Natural killer cell (primary cell): ENCODE results near the gene ZMIZ1. TPM values are rescaled to one million over a fixed set of nuclear protein-coding genes. Genes with fewer than 3 reads are reported as not detected.
"Not testable (repeated sequence)": the region's sequence is repeated elsewhere in the genome, so short reads cannot be mapped to it uniquely, and the experiment has no call there.

Source experiments
- ATAC-seq, 3 donors: fragments of 150-1000 bp in 2 of 3; fragments of 200-7000 bp in 1 of 3; cut with Tn5 transposase; 1 replicate in 1 of 3; 2 replicates in 2 of 3; pipeline ENCODE4 v1.10.0; 2021; ENCODE audit warnings: mild to moderate bottlenecking in 2 of 3, moderate library complexity in 2 of 3
- DNase-seq, 2 donors: peaks; one replicate each; pipeline versions ENCODE4 v3.0.0 to v3.0.0-alpha.2; 2013 to 2021; ENCODE audit warnings: mixed read lengths in 1 of 2
- H3K27ac ChIP-seq: one replicate; pipeline ENCODE4 v1.5.1; 2013; ENCODE audit warnings: mild to moderate bottlenecking, low read length
- H3K27me3 ChIP-seq: one replicate; pipeline ENCODE4 v1.6.1; 2013; ENCODE audit warnings: low read length; ENCODE audit not compliant: control insufficient read depth, insufficient read depth
- H3K36me3 ChIP-seq: one replicate; pipeline ENCODE4 v1.6.1; 2013; ENCODE audit warnings: low read length; ENCODE audit not compliant: control insufficient read depth, insufficient read depth
- H3K4me1 ChIP-seq: one replicate; pipeline ENCODE4 v1.6.1; 2013; ENCODE audit warnings: low read length; ENCODE audit not compliant: control insufficient read depth, insufficient read depth
- H3K4me3 ChIP-seq: one replicate; pipeline ENCODE4 v1.5.1; 2013; ENCODE audit warnings: low read length
- H3K9me3 ChIP-seq: one replicate; pipeline ENCODE4 v1.6.1; 2013; ENCODE audit warnings: low read length; ENCODE audit not compliant: control insufficient read depth, insufficient read depth
- H3K27ac Mint-ChIP-seq, 2 donors: one replicate each; pipeline ENCODE4 v1.8.0; 2022; ENCODE audit warnings: mild to moderate bottlenecking in 2 of 2, mixed read lengths in 2 of 2, moderate library complexity in 1 of 2
- H3K27me3 Mint-ChIP-seq, 2 donors: one replicate each; pipeline ENCODE4 v1.8.0; 2022; ENCODE audit warnings: low read depth in 2 of 2, mixed read lengths in 2 of 2
- H3K36me3 Mint-ChIP-seq: one replicate; pipeline ENCODE4 v1.8.0; 2022; ENCODE audit warnings: mixed read lengths
- H3K4me1 Mint-ChIP-seq, 2 donors: one replicate each; pipeline ENCODE4 v1.8.0; 2022; ENCODE audit warnings: mixed read lengths in 2 of 2
- H3K4me3 Mint-ChIP-seq: one replicate; pipeline ENCODE4 v1.8.0; 2022; ENCODE audit warnings: mild to moderate bottlenecking, moderate library complexity, mixed read lengths
- H3K9me3 Mint-ChIP-seq, 2 donors: one replicate each; pipeline ENCODE4 v1.8.0; 2022; ENCODE audit warnings: mixed read lengths in 2 of 2
- CTCF ChIP-seq: fragments of 200-600 bp; IDR thresholded peaks from one replicate; pipeline ENCODE4 v1.8.0; 2022; ENCODE audit warnings: antibody characterized with exemption
- WGBS: methylation state at CpG from one replicate; pipeline ENCODE4 v1.1.7; 2013; ENCODE audit warnings: missing lambda C conversion rate; ENCODE audit not compliant: insufficient coverage; 5-methylcytosine and 5-hydroxymethylcytosine counted together
- intact Hi-C: fragments of 100-400 bp; cut with micrococcal nuclease; formaldehyde crosslinking; loops from one replicate; pipeline ENCODE4 v1.14.2; 2022
- total RNA-seq, 4 donors: library from RNA; stranded (reverse); fragments of 120-200 nt in 1 of 4; gene quantifications; one replicate each; pipeline versions ENCODE4 v1.2.3 to v1.2.4, GENCODE V29; 2013 to 2022

The ZMIZ1 gene
- total RNA-seq, 3 donors from 2014 or later (not counting 1 experiment from before 2014, with no cell fraction given), result 36.5 to 51.5 (median 37.9) TPM

- Histone ChIP-seq H3K4me1 (peaks cover 16% of the 10 kb centered on the region), H3K4me3 (no peak overlapping the region), H3K9me3 (no peaks in the 10 kb centered on the region), H3K36me3 (no peaks in the 10 kb centered on the region), H3K27ac (no peak overlapping the region), H3K27me3 (no peaks in the 10 kb centered on the region)
- 96% methylated on average over 14 of the region's 14 CpGs for WGBS
- Mint-ChIP-seq H3K27ac (no peak overlapping the region), H3K4me1 (peaks cover 0 to 9% of the 10 kb centered on the region in 2 donors), H3K27me3 (no peaks in the 10 kb centered on the region), H3K36me3 (no peaks in the 10 kb centered on the region), H3K4me3 (no peak overlapping the region), H3K9me3 (no peaks in the 10 kb centered on the region)
- no peak for TF ChIP-seq CTCF
- ATAC-seq (no peak), DNase-seq (no peak)
- intact Hi-C loops, result no loop called here
These were observed 260.2 kb downstream of the ZMIZ1 start for GRCh38 chr10:79328737-79329504.

GRCh38 chr10:79329529-79329928 is 260.8 kb downstream of the ZMIZ1 start:
- Histone ChIP-seq H3K9me3 (no peaks in the 10 kb centered on the region), H3K4me3 (no peak overlapping the region), H3K27me3 (no peaks in the 10 kb centered on the region), H3K27ac (no peak overlapping the region), H3K36me3 (no peaks in the 10 kb centered on the region), H3K4me1 (peaks cover 11% of the 10 kb centered on the region)
- H3K4me1 Mint-ChIP-seq, result peaks cover 0 to 6% of the 10 kb centered on the region in 2 donors
- no peaks in the 10 kb centered on the region for H3K27me3 Mint-ChIP-seq
- WGBS, result 93% methylated on average over 9 of the region's 9 CpGs
- DNase-seq (no peak), ATAC-seq (no peak)
- no peak overlapping the region for H3K4me3 Mint-ChIP-seq
- no peak for TF ChIP-seq CTCF
- intact Hi-C loops, result no loop called here
- H3K27ac Mint-ChIP-seq, result peak overlapping the region in 1 of 2 donors; percentile 24
- no peaks in the 10 kb centered on the region for H3K9me3 Mint-ChIP-seq
- no peaks in the 10 kb centered on the region for H3K36me3 Mint-ChIP-seq

GRCh38 chr10:79331226-79331625 is 262.5 kb downstream of the ZMIZ1 start:
- WGBS, result 94% methylated on average over 5 of the region's 5 CpGs
- H3K4me3 Mint-ChIP-seq, result no peak overlapping the region
- no peaks in the 10 kb centered on the region for H3K9me3 ChIP-seq
- H3K4me3 ChIP-seq, result no peak overlapping the region
- H3K27me3 ChIP-seq, result no peaks in the 10 kb centered on the region
- H3K27ac ChIP-seq, result peak overlapping the region; percentile 39
- no peaks in the 10 kb centered on the region for H3K4me1 Mint-ChIP-seq
- no peak overlapping the region for H3K27ac Mint-ChIP-seq
- intact Hi-C loops, result no loop called here
- ATAC-seq (peak in 1 of 3 donors; percentile 2), DNase-seq (no peak)
- TF ChIP-seq CTCF, result no peak
- H3K36me3 Mint-ChIP-seq, result no peaks in the 10 kb centered on the region
- no peaks in the 10 kb centered on the region for H3K9me3 Mint-ChIP-seq
- no peaks in the 10 kb centered on the region for H3K36me3 ChIP-seq
- no peaks in the 10 kb centered on the region for H3K27me3 Mint-ChIP-seq
- H3K4me1 ChIP-seq, result peaks cover 11% of the 10 kb centered on the region

GRCh38 chr10:79331709-79332108 is 262.9 kb downstream of the ZMIZ1 start:
- no peaks in the 10 kb centered on the region for H3K36me3 Mint-ChIP-seq
- Histone ChIP-seq H3K27me3 (no peaks in the 10 kb centered on the region), H3K27ac (peak overlapping the region; percentile 39), H3K4me3 (no peak overlapping the region), H3K4me1 (peaks cover 11% of the 10 kb centered on the region), H3K9me3 (no peaks in the 10 kb centered on the region), H3K36me3 (no peaks in the 10 kb centered on the region)
- WGBS, result 77% methylated on average over 5 of the region's 6 CpGs
- no peaks in the 10 kb centered on the region for H3K27me3 Mint-ChIP-seq
- DNase-seq (peak in 1 of 2 donors; percentile 89), ATAC-seq (peak; percentile 83 to 90 (median 85))
- H3K9me3 Mint-ChIP-seq, result no peaks in the 10 kb centered on the region
- no peaks in the 10 kb centered on the region for H3K4me1 Mint-ChIP-seq
- H3K27ac Mint-ChIP-seq, result no peak overlapping the region
- H3K4me3 Mint-ChIP-seq, result no peak overlapping the region
- intact Hi-C loops, result no loop called here
- TF ChIP-seq CTCF, result no peak

DNA sequence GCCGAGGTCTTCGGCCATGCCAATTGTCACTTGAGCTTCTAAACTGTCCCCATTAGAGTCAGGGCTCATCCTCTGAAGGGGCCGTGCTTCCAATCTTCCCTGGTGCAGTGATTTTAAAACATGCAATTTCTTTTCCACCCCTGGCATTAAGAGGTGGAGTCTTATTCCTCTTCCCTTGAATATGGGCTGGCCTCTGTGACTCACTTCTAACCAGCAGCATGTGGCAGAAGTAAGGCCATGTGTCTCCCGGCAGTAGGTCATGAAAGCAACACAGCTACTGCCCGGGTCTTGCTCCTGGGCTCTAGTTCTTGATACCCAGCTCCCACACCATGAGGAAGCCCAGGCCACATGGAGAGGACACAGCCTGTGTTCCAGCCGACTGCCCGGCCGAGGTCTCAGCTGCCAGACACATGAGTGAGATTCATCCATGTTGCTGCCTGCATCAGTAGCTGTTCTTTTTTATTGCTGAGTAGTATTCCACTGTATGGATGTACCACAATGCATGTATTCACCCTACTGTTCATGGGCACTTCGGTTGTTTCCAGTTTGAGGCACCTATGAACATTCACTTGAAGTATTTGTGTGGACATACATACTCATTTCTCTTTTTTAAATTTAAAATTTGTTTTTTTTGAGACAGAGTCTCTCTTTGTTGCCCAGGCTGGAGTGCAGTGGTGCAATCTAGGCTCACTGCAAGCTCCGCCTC is 264.0 kb downstream of the ZMIZ1 start:
- H3K36me3 Mint-ChIP-seq, H3K27me3 Mint-ChIP-seq, ATAC-seq, H3K9me3 ChIP-seq, H3K27me3 ChIP-seq, intact Hi-C loops, H3K4me3 Mint-ChIP-seq, H3K4me1 Mint-ChIP-seq, H3K27ac ChIP-seq, H3K4me3 ChIP-seq, H3K27ac Mint-ChIP-seq, H3K36me3 ChIP-seq, H3K9me3 Mint-ChIP-seq, DNase-seq: not testable (repeated sequence)
- peaks cover 11% of the 10 kb centered on the region for H3K4me1 ChIP-seq
- WGBS, result 95% methylated on average over 1 of the region's 10 CpGs
